ENCODE data around the gene LRSAM1. TPM values are rescaled to one million over a fixed set of nuclear protein-coding genes. Genes with fewer than 3 reads are reported as not detected.

Gene LRSAM1
- total RNA-seq (2014; rRNA removed; shearing (Covaris generic)), result 6.4 and 9.8 TPM in 2 replicates
- polyA plus RNA-seq (2015; cell fraction: cytosol; rRNA removed), result 22.5 and 23.5 TPM in 2 replicates
- 30.4 and 66.7 TPM in 2 replicates for polyA plus RNA-seq (2015; cell fraction: nucleus; rRNA removed)

DNA sequence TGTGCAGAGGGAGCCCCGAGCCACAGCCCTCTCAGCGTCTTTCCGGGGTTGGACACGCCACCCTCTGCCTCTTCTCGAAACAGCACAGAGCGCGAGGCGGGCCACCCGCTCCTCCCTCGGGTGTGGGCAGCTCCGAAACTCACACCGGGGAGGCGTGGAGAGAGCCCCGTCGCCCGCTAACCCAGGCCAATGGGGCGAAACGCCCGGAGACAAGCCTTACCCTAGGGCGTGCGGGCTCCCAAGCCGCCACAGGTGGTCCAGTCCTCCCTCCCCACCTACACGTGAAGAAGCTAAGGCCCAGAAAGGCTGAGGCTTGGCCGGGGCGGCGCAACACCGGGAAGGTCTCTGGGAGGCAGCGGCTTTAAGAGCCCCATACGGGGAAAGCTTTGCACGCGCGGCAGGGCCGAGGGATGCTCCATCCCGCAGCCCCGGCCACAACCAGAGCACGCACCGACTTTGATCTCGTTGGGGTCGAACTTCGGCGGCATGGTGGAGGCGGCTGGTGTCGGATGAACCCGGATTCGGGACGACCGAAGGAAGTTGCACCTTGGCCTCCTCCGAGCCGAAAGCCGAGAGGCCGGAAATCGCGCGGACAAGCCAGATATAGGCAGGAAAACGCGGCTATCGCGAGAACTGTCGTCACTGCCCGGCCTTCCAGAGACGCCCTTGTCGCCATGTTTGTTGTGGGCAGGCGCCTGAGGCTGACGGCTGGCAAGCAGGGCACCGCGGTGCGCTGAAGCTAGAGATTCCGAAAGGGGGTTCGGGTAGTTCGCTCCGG, at the start of gene LRSAM1, which contains the start of gene RPL12:
Gene LRSAM1 (plus strand): TSS at position 681 of the 778 bp plus-strand sequence. CDS start 3,018 bp downstream, outside the sequence.
Gene RPL12 (minus strand): TSS at position 577 of the 778 bp plus-strand sequence. CDS start 89 bp downstream, at position 488.
- in situ Hi-C loops (cut with HindIII; ENCODE audit: low pct_unique_long_range_greater_than_20kb, low sequenced_read_pairs), result no loop called here
- peak; percentile 94 for DNase-seq (ENCODE audit: low read depth, low spot score)

DNA sequence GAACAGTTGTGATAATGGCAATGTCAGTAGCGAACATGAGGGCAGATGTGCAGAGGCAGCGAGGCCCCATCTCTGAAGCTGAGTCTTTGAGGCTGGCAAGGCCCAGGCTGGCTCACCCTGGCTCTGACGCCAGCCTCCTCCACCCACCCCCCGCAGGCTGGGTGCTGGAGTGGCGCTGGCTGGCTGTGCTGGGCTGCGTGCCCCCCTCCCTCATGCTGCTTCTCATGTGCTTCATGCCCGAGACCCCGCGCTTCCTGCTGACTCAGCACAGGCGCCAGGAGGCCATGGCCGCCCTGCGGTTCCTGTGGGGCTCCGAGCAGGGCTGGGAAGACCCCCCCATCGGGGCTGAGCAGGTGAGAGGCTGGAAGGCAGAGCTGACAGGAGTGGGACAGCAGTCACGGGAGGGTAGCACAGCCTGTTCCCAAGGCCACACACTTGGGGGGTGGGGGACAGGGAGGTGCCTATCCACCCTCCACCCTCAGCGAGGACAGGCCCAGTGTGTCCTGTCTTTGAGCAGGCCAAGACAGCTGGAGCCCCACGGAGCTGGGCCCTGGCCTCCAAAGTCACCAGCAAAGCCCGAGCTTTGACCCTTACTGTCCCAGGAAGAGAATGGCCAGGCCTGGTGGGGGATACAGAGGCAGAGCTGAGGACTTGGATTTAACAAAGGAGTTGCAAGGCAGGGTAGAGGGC, 48.8 kb upstream of the LRSAM1 start:
- in situ Hi-C loops (cut with HindIII; ENCODE audit: low pct_unique_long_range_greater_than_20kb, low sequenced_read_pairs), result no loop called here

DNA sequence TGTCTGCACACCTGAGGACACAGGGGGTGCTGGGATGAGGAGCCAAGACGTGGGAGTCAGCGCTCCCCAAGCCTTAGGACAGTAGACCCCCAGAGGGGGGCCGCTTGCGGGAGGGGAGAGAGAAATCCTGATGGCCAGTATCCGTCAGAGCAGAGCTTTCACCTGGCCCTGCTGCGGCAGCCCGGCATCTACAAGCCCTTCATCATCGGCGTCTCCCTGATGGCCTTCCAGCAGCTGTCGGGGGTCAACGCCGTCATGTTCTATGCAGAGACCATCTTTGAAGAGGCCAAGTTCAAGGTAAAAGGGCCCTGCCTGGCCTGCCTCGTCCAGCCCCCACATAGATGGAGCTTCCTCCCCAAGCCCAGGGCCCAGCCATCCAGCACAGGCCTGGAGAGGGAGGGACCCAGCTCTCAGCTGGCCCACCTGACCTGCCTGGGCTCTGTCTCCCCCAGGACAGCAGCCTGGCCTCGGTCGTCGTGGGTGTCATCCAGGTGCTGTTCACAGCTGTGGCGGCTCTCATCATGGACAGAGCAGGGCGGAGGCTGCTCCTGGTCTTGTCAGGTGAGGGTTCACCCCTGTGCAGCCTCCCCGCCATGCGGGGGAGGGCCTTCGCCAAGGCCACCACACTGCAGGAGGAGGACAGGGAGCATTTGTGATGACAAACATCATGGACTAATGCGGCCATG, 47.7 kb upstream of the LRSAM1 start:
- DNase-seq (ENCODE audit: low read depth, low spot score), result no peak
- in situ Hi-C loops (cut with HindIII; ENCODE audit: low pct_unique_long_range_greater_than_20kb, low sequenced_read_pairs), result no loop called here

More for the DNA sequence above, 48.8 kb upstream of the LRSAM1 start:
- DNase-seq (ENCODE audit: low read depth, low spot score), result no peak

DNA sequence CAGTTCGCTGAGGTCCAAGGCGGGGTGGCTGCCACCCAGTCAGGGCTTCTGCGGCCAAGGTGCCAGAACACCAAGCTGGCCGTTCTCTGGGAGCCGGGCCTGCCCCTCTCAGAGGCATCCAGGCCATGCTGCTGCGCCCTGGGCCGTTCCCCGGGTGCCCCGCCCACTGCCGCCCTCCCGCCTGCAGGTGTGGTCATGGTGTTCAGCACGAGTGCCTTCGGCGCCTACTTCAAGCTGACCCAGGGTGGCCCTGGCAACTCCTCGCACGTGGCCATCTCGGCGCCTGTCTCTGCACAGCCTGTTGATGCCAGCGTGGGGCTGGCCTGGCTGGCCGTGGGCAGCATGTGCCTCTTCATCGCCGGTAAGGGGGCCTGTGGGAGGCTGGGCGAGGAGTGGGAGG, 46.7 kb upstream of the LRSAM1 start:
- DNase-seq (ENCODE audit: low read depth, low spot score), result no peak
- in situ Hi-C loops (cut with HindIII; ENCODE audit: low pct_unique_long_range_greater_than_20kb, low sequenced_read_pairs), result no loop called here

DNA sequence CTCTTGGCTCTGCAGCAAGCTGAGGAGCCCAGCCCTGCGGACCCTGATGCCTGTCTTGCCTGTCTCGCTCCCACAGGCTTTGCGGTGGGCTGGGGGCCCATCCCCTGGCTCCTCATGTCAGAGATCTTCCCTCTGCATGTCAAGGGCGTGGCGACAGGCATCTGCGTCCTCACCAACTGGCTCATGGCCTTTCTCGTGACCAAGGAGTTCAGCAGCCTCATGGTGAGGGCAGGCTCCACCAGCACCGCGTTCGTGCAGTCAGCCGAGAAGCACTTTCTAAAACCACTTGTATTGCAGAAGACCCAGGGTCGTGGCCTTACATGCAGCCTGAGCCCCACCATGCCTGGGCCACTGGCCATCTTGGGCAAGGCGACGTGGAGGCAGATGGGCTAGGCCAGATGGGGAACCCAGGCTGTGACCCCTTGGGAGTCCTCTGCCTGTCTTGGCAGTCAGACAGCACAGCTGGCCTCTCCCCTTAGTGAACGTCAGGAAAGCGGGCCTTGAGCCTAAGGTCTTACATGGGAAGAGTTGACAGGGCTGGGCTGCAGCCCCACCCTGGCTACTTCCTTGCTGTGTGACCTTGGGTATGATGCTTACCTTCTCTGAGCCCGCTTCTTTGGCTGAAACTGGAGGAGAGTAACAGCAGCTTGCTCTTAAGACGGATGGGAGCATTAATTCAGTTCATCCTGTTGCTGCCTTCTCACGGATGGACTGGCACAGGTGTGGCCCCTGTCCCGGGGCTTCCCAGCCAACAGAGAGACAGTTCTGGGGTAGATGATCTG, 45.8 kb upstream of the LRSAM1 start:
- in situ Hi-C loops (cut with HindIII; ENCODE audit: low pct_unique_long_range_greater_than_20kb, low sequenced_read_pairs), result no loop called here
- no peak for DNase-seq (ENCODE audit: low read depth, low spot score)

DNA sequence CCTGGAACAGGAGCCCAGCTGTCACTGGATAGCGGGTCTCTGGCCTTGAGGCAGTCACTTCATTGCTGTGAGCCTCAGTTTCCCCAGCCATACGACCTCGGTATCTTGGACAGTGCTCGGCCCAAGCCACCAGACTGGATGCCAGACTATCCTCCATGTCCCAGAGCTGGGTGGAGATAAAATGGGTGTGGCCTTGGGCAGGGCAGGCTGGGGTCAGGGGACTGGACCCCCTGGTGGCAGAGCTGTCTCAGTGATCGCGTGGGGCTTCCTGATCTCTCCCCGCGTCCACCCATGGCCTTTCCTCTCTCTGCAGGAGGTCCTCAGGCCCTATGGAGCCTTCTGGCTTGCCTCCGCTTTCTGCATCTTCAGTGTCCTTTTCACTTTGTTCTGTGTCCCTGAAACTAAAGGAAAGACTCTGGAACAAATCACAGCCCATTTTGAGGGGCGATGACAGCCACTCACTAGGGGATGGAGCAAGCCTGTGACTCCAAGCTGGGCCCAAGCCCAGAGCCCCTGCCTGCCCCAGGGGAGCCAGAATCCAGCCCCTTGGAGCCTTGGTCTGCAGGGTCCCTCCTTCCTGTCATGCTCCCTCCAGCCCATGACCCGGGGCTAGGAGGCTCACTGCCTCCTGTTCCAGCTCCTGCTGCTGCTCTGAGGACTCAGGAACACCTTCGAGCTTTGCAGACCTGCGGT, 44.4 kb upstream of the LRSAM1 start:
- in situ Hi-C loops (cut with HindIII; ENCODE audit: low pct_unique_long_range_greater_than_20kb, low sequenced_read_pairs), result no loop called here
- DNase-seq (ENCODE audit: low read depth, low spot score), result no peak

DNA sequence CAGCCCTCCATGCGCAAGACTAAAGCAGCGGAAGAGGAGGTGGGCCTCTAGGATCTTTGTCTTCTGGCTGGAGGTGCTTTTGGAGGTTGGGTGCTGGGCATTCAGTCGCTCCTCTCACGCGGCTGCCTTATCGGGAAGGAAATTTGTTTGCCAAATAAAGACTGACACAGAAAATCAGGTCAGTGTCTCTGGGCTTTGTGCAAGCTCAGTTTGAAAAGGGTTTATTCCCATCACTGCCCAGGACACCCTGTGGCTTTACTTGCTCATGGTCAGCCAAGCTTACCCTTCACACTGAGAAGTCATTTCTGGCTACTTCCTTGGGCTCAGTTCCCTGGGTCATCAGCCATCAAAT, 43.8 kb upstream of the LRSAM1 start:
- in situ Hi-C loops (cut with HindIII; ENCODE audit: low pct_unique_long_range_greater_than_20kb, low sequenced_read_pairs), result no loop called here
- DNase-seq (ENCODE audit: low read depth, low spot score), result no peak

DNA sequence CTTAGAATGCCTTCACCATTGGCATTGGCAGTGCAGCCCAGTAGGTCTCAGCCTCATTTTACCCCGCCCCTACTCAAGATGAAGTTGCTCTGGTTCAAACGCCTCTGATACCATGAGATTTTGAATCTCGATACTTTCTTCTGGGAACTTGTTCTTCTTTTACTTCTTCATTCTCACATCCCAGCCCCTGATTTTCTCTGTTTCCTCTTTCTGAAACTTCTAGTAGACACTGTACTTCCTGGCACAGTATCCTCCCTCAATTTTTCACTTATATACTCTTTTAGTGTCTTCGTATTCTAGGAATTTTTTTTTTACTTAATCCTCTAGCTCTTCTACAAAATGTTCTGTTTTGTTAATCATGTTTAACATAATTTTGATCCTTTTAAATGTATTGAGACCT, 40.2 kb upstream of the LRSAM1 start:
- in situ Hi-C loops (cut with HindIII; ENCODE audit: low pct_unique_long_range_greater_than_20kb, low sequenced_read_pairs), result no loop called here
- DNase-seq (ENCODE audit: low read depth, low spot score), result no peak

DNA sequence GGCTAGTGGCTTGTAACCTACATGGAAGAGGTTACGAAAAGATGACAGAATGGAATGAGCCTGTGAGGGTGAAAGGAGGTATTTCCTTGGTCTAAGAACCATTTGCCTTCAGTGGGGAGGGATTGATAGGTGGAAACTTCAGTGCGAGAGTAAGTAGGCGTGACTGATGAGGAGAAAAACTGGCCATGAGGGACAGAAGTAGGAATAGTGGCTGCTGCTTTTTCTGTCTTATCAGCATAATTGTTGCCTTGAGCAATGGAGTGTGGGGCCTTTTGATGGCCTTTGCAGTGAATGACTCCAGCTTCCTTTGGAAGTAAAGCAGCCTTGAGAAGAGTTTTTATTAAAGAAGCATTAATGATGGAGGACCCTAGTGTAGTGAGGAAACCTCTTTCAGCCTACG, 36.2 kb upstream of the LRSAM1 start:
- no peak for DNase-seq (ENCODE audit: low read depth, low spot score)
- in situ Hi-C loops (cut with HindIII; ENCODE audit: low pct_unique_long_range_greater_than_20kb, low sequenced_read_pairs), result no loop called here

DNA sequence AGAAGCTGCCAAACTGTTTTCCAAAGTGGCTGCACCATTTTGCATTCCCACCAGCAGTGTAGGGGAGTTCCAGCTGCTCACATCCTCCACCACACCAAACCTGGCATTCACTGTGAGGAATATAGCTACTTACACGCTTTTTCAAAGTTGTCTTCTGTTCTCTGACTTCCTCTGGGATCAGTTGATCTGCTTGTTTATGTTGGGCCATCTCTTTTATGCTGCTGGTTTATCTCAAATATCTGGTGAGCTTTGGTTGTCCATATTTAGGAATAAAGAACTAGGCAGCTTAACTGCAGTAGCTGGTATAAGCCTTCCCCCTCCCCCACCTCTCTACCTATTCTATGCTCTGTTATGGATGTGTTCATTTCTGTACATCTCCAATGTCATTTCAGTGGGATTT, 35.7 kb upstream of the LRSAM1 start:
- in situ Hi-C loops (cut with HindIII; ENCODE audit: low pct_unique_long_range_greater_than_20kb, low sequenced_read_pairs), result no loop called here
- DNase-seq (ENCODE audit: low read depth, low spot score), result no peak

DNA sequence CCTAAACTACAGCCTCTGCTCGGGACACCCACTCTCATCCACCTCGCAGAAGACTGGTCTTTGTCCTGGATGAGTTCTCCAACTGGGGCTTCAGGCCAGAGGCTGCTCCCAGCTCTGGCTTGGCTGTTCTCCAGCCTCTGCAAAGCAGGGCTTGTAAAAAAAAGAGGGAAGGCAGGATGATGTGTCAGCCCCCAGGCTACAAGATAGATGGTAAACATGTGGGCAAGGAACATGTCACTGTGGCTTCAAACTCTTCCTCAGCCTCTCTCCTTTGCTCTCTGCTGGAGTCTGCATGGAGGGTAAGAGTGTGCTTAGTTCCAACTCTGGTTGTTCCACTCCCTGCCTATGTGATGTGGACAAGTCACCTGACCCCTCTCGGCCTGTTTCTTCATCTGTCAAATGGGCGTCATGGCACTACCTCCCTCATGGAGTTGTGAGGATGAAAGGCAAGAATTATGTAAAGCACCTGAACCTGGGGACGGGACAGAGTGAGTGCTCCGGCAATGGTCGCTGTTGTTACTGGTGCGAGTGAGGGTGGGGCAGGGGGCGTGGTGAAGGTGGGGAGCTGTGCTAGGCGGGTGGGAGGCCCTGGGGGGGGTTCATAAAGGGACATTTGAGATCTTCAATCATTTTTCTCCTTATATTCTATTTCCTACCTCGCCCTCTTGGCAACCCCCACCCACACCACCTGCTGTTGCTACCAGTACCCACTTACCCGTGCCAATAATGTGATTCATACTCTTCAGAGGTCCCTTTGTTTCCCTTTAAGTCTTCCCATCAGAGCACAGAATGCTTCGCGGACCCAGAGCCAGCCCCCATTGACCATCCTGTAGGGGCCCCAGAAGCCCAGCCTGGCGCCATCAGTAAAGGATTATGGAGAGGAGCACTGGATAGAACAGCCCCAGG, 33.9 kb upstream of the LRSAM1 start:
- in situ Hi-C loops (cut with HindIII; ENCODE audit: low pct_unique_long_range_greater_than_20kb, low sequenced_read_pairs), result no loop called here
- DNase-seq (ENCODE audit: low read depth, low spot score), result peak; percentile 55

DNA sequence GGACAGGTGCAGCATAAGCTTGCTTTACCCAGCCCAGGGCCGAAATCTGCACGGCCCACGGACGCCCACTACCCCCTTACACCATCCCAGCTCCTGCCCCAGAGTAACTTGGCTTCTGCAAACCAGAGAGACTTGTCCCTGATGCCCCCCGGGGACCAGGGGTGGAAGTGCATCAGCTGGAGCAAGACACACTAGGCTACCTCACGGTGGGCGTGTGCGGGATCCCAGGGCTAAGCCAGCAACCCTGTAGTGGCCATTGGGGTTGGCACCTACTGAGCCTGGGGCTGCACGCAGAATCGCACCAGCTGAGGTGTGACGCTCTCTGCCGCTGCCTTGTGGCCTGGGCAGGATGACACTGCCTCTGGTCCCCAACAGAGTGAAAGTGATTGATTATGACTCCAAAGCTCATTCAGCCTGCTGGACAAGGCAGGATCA, 33.3 kb upstream of the LRSAM1 start:
- in situ Hi-C loops (cut with HindIII; ENCODE audit: low pct_unique_long_range_greater_than_20kb, low sequenced_read_pairs), result no loop called here

DNA sequence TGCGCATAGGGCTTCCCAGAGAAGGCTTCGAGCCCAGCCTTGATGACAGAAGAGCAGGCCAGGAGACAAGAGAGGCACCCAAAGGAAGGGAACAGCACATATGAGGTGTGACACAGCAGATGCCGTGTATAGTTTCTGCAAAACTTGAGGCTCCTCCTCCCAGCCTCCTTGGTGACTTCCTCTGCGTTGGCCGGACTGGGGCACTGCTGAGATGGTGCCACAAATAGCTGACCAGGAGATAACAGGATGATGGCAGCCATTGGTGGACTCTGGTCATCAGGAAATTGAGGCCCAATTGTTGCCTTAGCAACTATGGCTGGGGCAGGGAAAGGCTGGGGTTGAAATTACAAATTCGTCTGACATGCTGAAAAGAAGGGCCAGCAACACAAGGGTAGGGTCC, 32.0 kb upstream of the LRSAM1 start:
- DNase-seq (ENCODE audit: low read depth, low spot score), result no peak
- in situ Hi-C loops (cut with HindIII; ENCODE audit: low pct_unique_long_range_greater_than_20kb, low sequenced_read_pairs), result no loop called here

More for the DNA sequence above, 33.3 kb upstream of the LRSAM1 start:
- peak; percentile 60 for DNase-seq (ENCODE audit: low read depth, low spot score)

DNA sequence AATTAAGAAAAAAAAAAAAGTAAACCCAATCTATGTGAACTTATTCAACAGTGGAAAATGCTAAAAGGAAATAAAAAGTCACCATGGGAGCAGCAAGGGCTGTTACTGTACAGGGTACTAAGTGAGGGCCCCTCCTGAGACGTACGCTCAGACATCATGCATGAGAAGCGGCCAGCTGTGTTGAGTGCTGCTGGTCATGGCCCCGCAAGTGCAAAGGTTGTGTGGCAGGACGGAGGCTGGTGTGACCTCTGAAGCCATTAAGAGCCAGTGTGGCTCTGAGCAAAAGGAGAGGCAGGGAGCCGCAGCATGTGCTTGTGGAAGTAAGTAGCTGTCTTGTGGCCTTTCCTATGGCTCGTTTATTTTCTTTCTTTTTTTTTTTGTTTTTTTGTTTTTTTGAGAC, 30.3 kb upstream of the LRSAM1 start:
- no peak for DNase-seq (ENCODE audit: low read depth, low spot score)
- in situ Hi-C loops (cut with HindIII; ENCODE audit: low pct_unique_long_range_greater_than_20kb, low sequenced_read_pairs), result no loop called here

DNA sequence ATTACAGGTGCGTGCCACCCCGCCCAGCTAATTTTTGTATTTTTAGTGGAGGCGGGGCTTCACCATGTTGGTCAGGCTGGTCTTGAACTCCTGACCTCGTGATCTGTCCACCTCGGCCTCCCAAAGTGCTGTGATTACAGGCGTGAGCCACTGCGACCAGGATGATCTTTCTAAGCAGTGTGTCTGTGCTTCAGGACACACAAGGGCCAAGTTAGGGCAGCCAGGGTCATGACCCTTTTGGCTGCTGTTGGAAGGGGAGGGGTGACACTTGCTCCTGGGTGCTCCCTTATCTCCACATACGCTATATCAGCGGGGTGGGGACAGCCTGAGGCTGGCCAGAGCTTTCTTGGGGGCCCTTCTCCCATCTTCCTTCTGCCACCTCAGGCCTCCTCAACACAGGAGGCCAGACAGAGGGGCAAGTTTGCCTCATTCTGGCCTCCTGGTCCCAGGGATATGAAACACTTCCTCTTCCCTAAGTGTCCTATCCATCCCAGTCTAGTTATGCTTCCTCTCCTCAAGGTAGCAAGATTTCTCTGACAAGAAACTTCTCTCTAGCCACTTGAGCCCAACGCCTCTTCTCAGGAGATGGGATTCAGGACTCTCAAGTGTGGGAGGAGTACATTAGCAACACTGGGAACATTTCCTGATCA, 29.1 kb upstream of the LRSAM1 start:
- in situ Hi-C loops (cut with HindIII; ENCODE audit: low pct_unique_long_range_greater_than_20kb, low sequenced_read_pairs), result no loop called here
- DNase-seq (ENCODE audit: low read depth, low spot score), result no peak

DNA sequence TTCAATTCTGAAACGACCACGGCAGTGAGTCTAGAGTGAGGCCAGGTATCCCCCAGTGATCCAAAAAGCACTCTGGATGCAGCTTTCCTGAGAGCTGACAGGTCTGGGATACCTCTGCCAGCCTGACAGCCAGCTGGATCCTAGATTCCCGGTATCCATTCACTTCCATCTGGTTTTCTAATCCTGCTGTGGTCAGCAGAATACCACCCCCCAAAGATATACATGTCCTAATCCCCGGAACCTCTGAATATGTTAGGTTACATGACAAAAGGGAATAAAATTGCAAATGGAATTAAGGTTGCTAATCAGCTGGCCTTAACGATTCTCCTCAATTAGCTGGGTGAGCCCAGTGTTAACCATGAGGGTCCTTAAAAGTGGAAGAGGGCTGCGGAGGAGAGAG, 28.5 kb upstream of the LRSAM1 start:
- no peak for DNase-seq (ENCODE audit: low read depth, low spot score)
- in situ Hi-C loops (cut with HindIII; ENCODE audit: low pct_unique_long_range_greater_than_20kb, low sequenced_read_pairs), result no loop called here

All from SK-MEL-5 (cell line).